ENCODE results near the gene AGPAT4.

AGPAT4 gene

DNA sequence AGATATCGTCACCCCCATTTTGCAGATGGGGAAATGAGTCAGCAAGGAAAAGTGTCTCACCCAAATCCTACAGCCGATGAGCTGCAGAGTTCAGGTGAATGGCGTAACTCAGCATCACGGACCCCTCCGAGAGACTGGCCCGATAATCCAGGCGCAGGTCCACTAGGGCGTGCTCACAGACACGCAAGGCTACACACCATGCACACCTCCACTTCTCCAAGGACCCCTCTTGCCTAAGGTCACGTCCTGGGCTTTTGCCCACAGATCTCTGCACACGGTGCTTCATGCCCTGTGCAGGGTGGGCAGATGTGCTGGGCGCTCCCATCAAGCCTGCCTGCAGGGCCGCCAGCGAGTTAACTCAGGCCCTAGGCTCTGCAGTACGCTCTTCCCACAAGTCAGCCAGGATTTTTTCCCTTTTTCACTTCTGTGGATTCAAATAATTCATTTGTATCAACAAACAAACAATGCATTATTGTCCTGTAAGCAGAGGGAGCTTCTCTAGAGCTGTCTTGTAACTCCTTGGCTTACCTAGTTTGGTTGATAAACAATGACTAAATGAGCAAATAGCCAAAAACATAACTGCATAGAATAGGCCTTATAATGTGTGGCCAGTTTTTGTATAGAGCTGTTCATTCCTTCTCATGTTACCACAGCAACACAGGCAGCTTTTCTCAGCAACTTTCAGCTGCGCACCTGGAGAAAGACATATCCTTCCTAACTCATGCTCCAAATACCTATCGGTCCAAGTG, 139.1 kb downstream of the AGPAT4 start:
- Histone ChIP-seq H3K4me1 (ENCODE audit: control insufficient read depth in 2 of 2, insufficient read depth in 1 of 2, low read depth in 1 of 2, low read length in 2 of 2) (peaks cover 0 to 5% of the 10 kb centered on the region in 2 donors), H3K4me3 (ENCODE audit: low read length in 2 of 2) (no peak overlapping the region), H2AFZ (ENCODE audit: low read length) (no peak overlapping the region), H3K27ac (replicated peaks; ENCODE audit: low read length) (no peak overlapping the region), H3K23ac (ENCODE audit: low read depth, low read length, poor library complexity) (no peak overlapping the region), H3K9ac (ENCODE audit: low read depth, low read length, poor library complexity) (no peak overlapping the region), H3K14ac (ENCODE audit: low read length) (no peak overlapping the region), H2BK15ac (ENCODE audit: low read length) (no peak overlapping the region), H3K79me1 (ENCODE audit: low read depth, low read length) (no peaks in the 10 kb centered on the region), H3K36me3 (replicated peaks in 1 of 2; ENCODE audit: control insufficient read depth in 2 of 2, insufficient read depth in 2 of 2, low read length in 2 of 2) (peaks cover 48 to 100% of the 10 kb centered on the region in 2 donors), H2BK120ac (ENCODE audit: low read depth, low read length) (no peak overlapping the region), H3K18ac (ENCODE audit: low read length) (no peak overlapping the region), H2BK5ac (ENCODE audit: low read length) (no peak overlapping the region), H2AK5ac (ENCODE audit: low read depth, low read length) (no peak overlapping the region), H3K4ac (ENCODE audit: low read length) (no peak overlapping the region), H4K8ac (ENCODE audit: low read depth, low read length) (no peak overlapping the region), H3K9me3 (replicated peaks in 1 of 2; ENCODE audit: control insufficient read depth in 2 of 2, insufficient read depth in 1 of 2, low read depth in 1 of 2, low read length in 2 of 2) (peaks cover 0 to 26% of the 10 kb centered on the region in 2 donors), H4K91ac (ENCODE audit: low read depth, low read length, poor library complexity) (no peak overlapping the region), H3K4me2 (ENCODE audit: insufficient read depth, low read length, poor library complexity, severe bottlenecking) (no peak overlapping the region), H3K27me3 (ENCODE audit: control insufficient read depth in 3 of 3, insufficient read depth in 3 of 3, low read depth in 1 of 3, low read length in 3 of 3) (no peaks in the 10 kb centered on the region), H2BK12ac (ENCODE audit: low read length) (no peak overlapping the region)
- no CpG with 5 or more reads among the region's 17 CpGs for WGBS, 2 donors (ENCODE audit: extremely low coverage in 2 of 2, insufficient read length in 2 of 2, insufficient replicate concordance in 1 of 2)
- no peak for DNase-seq (ENCODE audit: low spot score)

DNA sequence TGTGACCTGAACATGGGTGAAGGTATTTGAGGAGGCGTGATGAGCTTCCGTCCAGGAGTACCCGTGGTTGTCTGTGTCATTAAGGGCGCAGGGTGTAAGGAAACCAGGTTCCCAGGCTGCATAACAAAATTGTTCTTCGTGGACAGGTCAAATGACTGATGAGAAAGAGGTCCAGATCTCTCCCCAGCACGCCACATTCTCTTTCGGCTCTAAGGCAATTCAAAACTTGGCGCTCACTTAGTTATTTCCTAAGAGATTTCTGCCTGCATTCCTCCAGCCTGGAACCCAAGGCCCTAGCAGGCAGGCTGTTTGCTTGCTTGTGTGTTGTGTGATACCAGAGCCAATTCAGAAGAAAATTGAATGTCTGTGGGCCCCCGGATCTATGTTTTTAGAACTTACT, 139.9 kb downstream of the AGPAT4 start:
- Histone ChIP-seq H2BK12ac (ENCODE audit: low read length) (no peak overlapping the region), H4K91ac (ENCODE audit: low read depth, low read length, poor library complexity) (no peak overlapping the region), H2BK120ac (ENCODE audit: low read depth, low read length) (no peak overlapping the region), H3K23ac (ENCODE audit: low read depth, low read length, poor library complexity) (no peak overlapping the region), H3K36me3 (replicated peaks in 1 of 2; ENCODE audit: control insufficient read depth in 2 of 2, insufficient read depth in 2 of 2, low read length in 2 of 2) (peaks cover 45 to 99% of the 10 kb centered on the region in 2 donors), H3K27me3 (ENCODE audit: control insufficient read depth in 3 of 3, insufficient read depth in 3 of 3, low read depth in 1 of 3, low read length in 3 of 3) (no peaks in the 10 kb centered on the region), H3K14ac (ENCODE audit: low read length) (no peak overlapping the region), H2BK5ac (ENCODE audit: low read length) (no peak overlapping the region), H2AK5ac (ENCODE audit: low read depth, low read length) (no peak overlapping the region), H3K27ac (replicated peaks; ENCODE audit: low read length) (no peak overlapping the region), H3K79me1 (ENCODE audit: low read depth, low read length) (no peaks in the 10 kb centered on the region), H3K4me3 (ENCODE audit: low read length in 2 of 2) (no peak overlapping the region), H3K4ac (ENCODE audit: low read length) (no peak overlapping the region), H3K18ac (ENCODE audit: low read length) (no peak overlapping the region), H2AFZ (ENCODE audit: low read length) (no peak overlapping the region), H4K8ac (ENCODE audit: low read depth, low read length) (no peak overlapping the region), H2BK15ac (ENCODE audit: low read length) (no peak overlapping the region), H3K9ac (ENCODE audit: low read depth, low read length, poor library complexity) (no peak overlapping the region), H3K4me1 (ENCODE audit: control insufficient read depth in 2 of 2, insufficient read depth in 1 of 2, low read depth in 1 of 2, low read length in 2 of 2) (peaks cover 0 to 5% of the 10 kb centered on the region in 2 donors), H3K4me2 (ENCODE audit: insufficient read depth, low read length, poor library complexity, severe bottlenecking) (no peak overlapping the region), H3K9me3 (replicated peaks in 1 of 2; ENCODE audit: control insufficient read depth in 2 of 2, insufficient read depth in 1 of 2, low read depth in 1 of 2, low read length in 2 of 2) (peaks cover 4 to 31% of the 10 kb centered on the region in 2 donors)
- DNase-seq (ENCODE audit: low spot score): no peak
- no CpG with 5 or more reads among the region's 9 CpGs for WGBS, 2 donors (ENCODE audit: extremely low coverage in 2 of 2, insufficient read length in 2 of 2, insufficient replicate concordance in 1 of 2)

DNA sequence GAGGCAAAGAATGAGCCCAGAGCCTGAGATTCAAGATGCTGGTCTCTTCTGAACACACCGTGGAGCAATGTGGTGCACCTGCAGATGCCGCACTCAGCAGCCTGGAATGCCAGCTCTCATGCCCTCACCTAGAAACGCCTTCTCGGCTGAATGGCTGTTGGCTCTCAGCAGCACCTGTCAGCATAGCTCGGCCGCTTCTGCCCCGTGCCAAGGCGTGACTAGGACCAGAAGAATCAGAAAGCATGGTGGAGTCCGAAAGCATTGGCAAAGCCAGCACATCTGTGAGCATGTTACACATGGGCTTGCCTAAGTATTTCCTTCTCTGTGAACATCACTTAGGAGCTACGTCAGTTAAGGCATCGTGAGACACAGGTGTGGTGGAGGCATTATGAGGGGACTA, 141.5 kb downstream of the AGPAT4 start:
- H3K9ac ChIP-seq (ENCODE audit: low read depth, low read length, poor library complexity): no peak overlapping the region
- peaks cover 0 to 5% of the 10 kb centered on the region in 2 donors for H3K4me1 ChIP-seq (ENCODE audit: control insufficient read depth in 2 of 2, insufficient read depth in 1 of 2, low read depth in 1 of 2, low read length in 2 of 2)
- no peak overlapping the region for H2BK120ac ChIP-seq (ENCODE audit: low read depth, low read length)
- H3K4me3 ChIP-seq (ENCODE audit: low read length in 2 of 2): no peak overlapping the region
- DNase-seq (ENCODE audit: low spot score): no peak
- no peak overlapping the region for H3K4ac ChIP-seq (ENCODE audit: low read length)
- H2BK5ac ChIP-seq (ENCODE audit: low read length): no peak overlapping the region
- H3K4me2 ChIP-seq (ENCODE audit: insufficient read depth, low read length, poor library complexity, severe bottlenecking): no peak overlapping the region
- peaks cover 18 to 40% of the 10 kb centered on the region in 2 donors for H3K9me3 ChIP-seq (replicated peaks in 1 of 2; ENCODE audit: control insufficient read depth in 2 of 2, insufficient read depth in 1 of 2, low read depth in 1 of 2, low read length in 2 of 2)
- no peak overlapping the region for H2BK12ac ChIP-seq (ENCODE audit: low read length)
- no peak overlapping the region for H4K91ac ChIP-seq (ENCODE audit: low read depth, low read length, poor library complexity)
- WGBS, 2 donors (ENCODE audit: extremely low coverage in 2 of 2, insufficient read length in 2 of 2, insufficient replicate concordance in 1 of 2): no CpG with 5 or more reads among the region's 11 CpGs
- H2BK15ac ChIP-seq (ENCODE audit: low read length): no peak overlapping the region
- no peak overlapping the region for H3K27ac ChIP-seq (replicated peaks; ENCODE audit: low read length)
- no peak overlapping the region for H4K8ac ChIP-seq (ENCODE audit: low read depth, low read length)
- H3K23ac ChIP-seq (ENCODE audit: low read depth, low read length, poor library complexity): peak overlapping the region; percentile 52
- H3K27me3 ChIP-seq (ENCODE audit: control insufficient read depth in 3 of 3, insufficient read depth in 3 of 3, low read depth in 1 of 3, low read length in 3 of 3): no peaks in the 10 kb centered on the region
- no peak overlapping the region for H2AFZ ChIP-seq (ENCODE audit: low read length)
- H3K36me3 ChIP-seq (replicated peaks in 1 of 2; ENCODE audit: control insufficient read depth in 2 of 2, insufficient read depth in 2 of 2, low read length in 2 of 2): peaks cover 47 to 99% of the 10 kb centered on the region in 2 donors
- no peaks in the 10 kb centered on the region for H3K79me1 ChIP-seq (ENCODE audit: low read depth, low read length)
- no peak overlapping the region for H2AK5ac ChIP-seq (ENCODE audit: low read depth, low read length)
- H3K14ac ChIP-seq (ENCODE audit: low read length): no peak overlapping the region
- H3K18ac ChIP-seq (ENCODE audit: low read length): no peak overlapping the region

DNA sequence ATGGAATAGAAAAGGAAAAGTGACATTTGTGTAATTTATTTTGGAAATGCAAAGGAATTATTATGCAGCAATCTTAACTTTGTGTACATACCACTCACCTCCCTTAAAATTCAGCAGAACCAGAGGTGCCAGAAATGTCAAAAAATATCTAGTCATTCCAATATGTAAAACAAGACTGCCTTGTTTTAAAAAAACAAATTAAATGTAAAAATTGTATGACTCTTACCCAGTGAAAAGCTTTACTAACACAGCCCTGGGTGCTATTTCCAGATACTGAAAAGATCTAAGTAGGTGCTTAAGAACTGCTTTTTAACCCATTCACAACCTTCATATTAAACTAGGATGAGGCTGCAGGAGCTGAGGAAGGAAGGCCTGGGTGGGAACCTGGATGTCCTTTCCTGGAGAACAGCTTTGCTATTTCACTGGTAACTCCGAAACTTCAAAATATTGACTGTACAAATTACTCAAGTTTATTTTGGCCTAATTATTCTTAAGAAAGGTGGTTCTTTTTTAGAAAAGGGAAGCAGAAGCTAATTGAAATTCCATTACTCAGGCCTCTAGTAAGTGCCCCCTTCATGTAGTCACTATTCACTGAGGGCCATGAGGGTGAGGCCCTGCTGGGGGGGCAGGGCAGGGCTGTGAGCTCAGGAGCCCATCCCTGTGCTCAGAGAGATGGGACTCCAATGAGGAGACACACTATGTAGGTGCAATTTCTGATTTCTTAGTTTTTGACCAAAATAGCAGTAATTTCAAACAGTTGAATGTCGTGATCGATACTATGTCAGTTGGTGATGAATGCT, 142.7 kb downstream of the AGPAT4 start:
- no peak overlapping the region for H4K8ac ChIP-seq (ENCODE audit: low read depth, low read length)
- no peak overlapping the region for H2AFZ ChIP-seq (ENCODE audit: low read length)
- no peak overlapping the region for H3K9ac ChIP-seq (ENCODE audit: low read depth, low read length, poor library complexity)
- no peaks in the 10 kb centered on the region for H3K27me3 ChIP-seq (ENCODE audit: control insufficient read depth in 3 of 3, insufficient read depth in 3 of 3, low read depth in 1 of 3, low read length in 3 of 3)
- H3K23ac ChIP-seq (ENCODE audit: low read depth, low read length, poor library complexity): no peak overlapping the region
- H3K4me3 ChIP-seq (ENCODE audit: low read length in 2 of 2): no peak overlapping the region
- H3K9me3 ChIP-seq (replicated peaks in 1 of 2; ENCODE audit: control insufficient read depth in 2 of 2, insufficient read depth in 1 of 2, low read depth in 1 of 2, low read length in 2 of 2): peaks cover 30 to 49% of the 10 kb centered on the region in 2 donors
- H2BK15ac ChIP-seq (ENCODE audit: low read length): no peak overlapping the region
- H4K91ac ChIP-seq (ENCODE audit: low read depth, low read length, poor library complexity): no peak overlapping the region
- H2BK5ac ChIP-seq (ENCODE audit: low read length): no peak overlapping the region
- no peaks in the 10 kb centered on the region for H3K79me1 ChIP-seq (ENCODE audit: low read depth, low read length)
- H3K18ac ChIP-seq (ENCODE audit: low read length): no peak overlapping the region
- no peak overlapping the region for H3K27ac ChIP-seq (replicated peaks; ENCODE audit: low read length)
- DNase-seq (ENCODE audit: low spot score): no peak
- no peak overlapping the region for H2BK120ac ChIP-seq (ENCODE audit: low read depth, low read length)
- no CpG with 5 or more reads among the region's 3 CpGs for WGBS, 2 donors (ENCODE audit: extremely low coverage in 2 of 2, insufficient read length in 2 of 2, insufficient replicate concordance in 1 of 2)
- H3K4me2 ChIP-seq (ENCODE audit: insufficient read depth, low read length, poor library complexity, severe bottlenecking): no peak overlapping the region
- H2AK5ac ChIP-seq (ENCODE audit: low read depth, low read length): no peak overlapping the region
- no peak overlapping the region for H2BK12ac ChIP-seq (ENCODE audit: low read length)
- H3K14ac ChIP-seq (ENCODE audit: low read length): no peak overlapping the region
- H3K36me3 ChIP-seq (replicated peaks in 1 of 2; ENCODE audit: control insufficient read depth in 2 of 2, insufficient read depth in 2 of 2, low read length in 2 of 2): peaks cover 49 to 99% of the 10 kb centered on the region in 2 donors
- H3K4ac ChIP-seq (ENCODE audit: low read length): no peak overlapping the region
- no peaks in the 10 kb centered on the region for H3K4me1 ChIP-seq (ENCODE audit: control insufficient read depth in 2 of 2, insufficient read depth in 1 of 2, low read depth in 1 of 2, low read length in 2 of 2)

All from neuronal stem cell (in vitro differentiated cells).